HG03135 (cell line): ENCODE data around the gene GRAP2.
"Not testable (repeated sequence)": the region's sequence is repeated elsewhere in the genome, so short reads cannot be mapped to it uniquely, and the experiment has no call there.

Experiments used
- ATAC-seq: cut with Tn5 transposase; IDR thresholded peaks from one replicate; pipeline ENCODE4 v1.9.1; 2021; ENCODE audit warnings: mild to moderate bottlenecking, moderate library complexity; ENCODE audit not compliant: unreplicated experiment

The GRAP2 gene

GRCh38 chr22:39942439-39943230, 41.8 kb downstream of the GRAP2 start:
- ATAC-seq = no peak

GRCh38 chr22:39943337-39943736, 42.5 kb downstream of the GRAP2 start:
- no peak for ATAC-seq

GRCh38 chr22:39943953-39944872, 43.3 kb downstream of the GRAP2 start:
- ATAC-seq = no peak

GRCh38 chr22:39946126-39946502, 45.2 kb downstream of the GRAP2 start:
- ATAC-seq = no peak

GRCh38 chr22:39946503-39947219, 45.8 kb downstream of the GRAP2 start:
- no peak for ATAC-seq

- no peak for ATAC-seq
Measured at GRCh38 chr22:39947220-39948216, 46.6 kb downstream of the GRAP2 start.

GRCh38 chr22:39949964-39950737, 49.3 kb downstream of the GRAP2 start:
- ATAC-seq = no peak

GRCh38 chr22:39951603-39952293, 50.9 kb downstream of the GRAP2 start:
- ATAC-seq = not testable (repeated sequence)

GRCh38 chr22:39952347-39952746, 51.5 kb downstream of the GRAP2 start:
- ATAC-seq = no peak

- no peak for ATAC-seq
Measured at GRCh38 chr22:39953101-39953500, 52.2 kb downstream of the GRAP2 start.

GRCh38 chr22:39954584-39955055, 53.7 kb downstream of the GRAP2 start:
- ATAC-seq = no peak

- ATAC-seq = no peak
Measured at GRCh38 chr22:39955675-39956074, 54.8 kb downstream of the GRAP2 start.

GRCh38 chr22:39956932-39957664, 56.2 kb downstream of the GRAP2 start:
- no peak for ATAC-seq

- ATAC-seq = no peak
Measured at GRCh38 chr22:39958009-39958711, 57.3 kb downstream of the GRAP2 start.

GRCh38 chr22:39958949-39959639, 58.2 kb downstream of the GRAP2 start:
- no peak for ATAC-seq

- ATAC-seq = no peak
Measured at GRCh38 chr22:39959640-39960447, 59.0 kb downstream of the GRAP2 start, which contains the start of gene TMA7B. Gene TMA7B, plus strand, starts transcription at chr22:39960397. Its CDS starts 3,978 bp downstream, at chr22:39964375.
